Right lobe of liver (tissue), 6 donors: ENCODE measurements around the gene SUCLG2. TPM values are rescaled to one million over a fixed set of nuclear protein-coding genes. Genes with fewer than 3 reads are reported as not detected.
A peak's percentile ranks its signal among the peaks of the same experiment; 100 is the strongest.

ENCODE experiments used
- ATAC-seq, 4 donors: fragments of 200-7000 bp; cut with Tn5 transposase; one replicate each; pipeline ENCODE4 v1.9.1; 2020; ENCODE audit warnings: mild to moderate bottlenecking in 4 of 4, moderate library complexity in 4 of 4
- DNase-seq, 3 donors: peaks; one replicate each; pipeline ENCODE4 v3.0.0-alpha.2; 2020
- H3K27ac ChIP-seq, 3 donors: fragments of 200-600 bp; one replicate each; pipeline ENCODE4 v1.8.0; 2022
- H3K27me3 ChIP-seq, 2 donors: fragments of 200-600 bp; one replicate each; pipeline ENCODE4 v1.8.0; 2022
- H3K36me3 ChIP-seq, 4 donors: fragments of 200-600 bp; sonication (generic) in 1 of 4; one replicate each; pipeline versions ENCODE4 v1.5.1 to v1.8.0; 2017 to 2022; ENCODE audit warnings: control low read depth in 1 of 4
- H3K4me1 ChIP-seq, 4 donors: fragments of 200-600 bp; sonication (generic) in 1 of 4; one replicate each; pipeline versions ENCODE4 v1.5.1 to v1.8.0; 2017 to 2022; ENCODE audit warnings: control low read depth in 1 of 4
- H3K4me3 ChIP-seq, 3 donors: fragments of 200-600 bp; one replicate each; pipeline ENCODE4 v1.8.0; 2022
- H3K9me3 ChIP-seq, 4 donors: fragments of 200-600 bp; sonication (generic) in 1 of 4; one replicate each; pipeline versions ENCODE4 v1.5.1 to v1.8.0; 2017 to 2022; ENCODE audit warnings: control low read depth in 1 of 4
- POLR2A ChIP-seq: fragments of 450-650 bp; IDR thresholded peaks from one replicate; pipeline ENCODE4 v1.6.1; 2017; ENCODE audit warnings: antibody characterized with exemption, mild to moderate bottlenecking
- WGBS: methylation state at CpG from one replicate; pipeline ENCODE4 v1.1.6; 2018; ENCODE audit warnings: low coverage, low lambda C conversion rate; ENCODE audit not compliant: insufficient coverage; ENCODE audit errors: missing lambda C conversion rate; 5-methylcytosine and 5-hydroxymethylcytosine counted together
- intact Hi-C, 2 donors: fragments of 100-400 bp; cut with DNase I; formaldehyde crosslinking; loops; one replicate each; pipeline versions ENCODE4 v1.11.2 to v1.14.1; 2022
- total RNA-seq, 6 experiments: library from RNA; depleted of rRNA in 2 of 6; stranded (reverse); fragments of >200 nt in 2 of 6; fragmentation: NEBNext Ultra II Directional in 3 of 6; extraction: Animal tissue kit (Norgen Biotek cat#: 25700) in 3 of 6; gene quantifications; one replicate each; pipeline versions ENCODE4 v1.1.0 to v1.2.4, GENCODE V29; 2016 to 2023
- TF ChIP-seq, protein P1 (sequence below), 4 donors: fragments of 200-600 bp in 3 of 4; fragments of 450-650 bp in 1 of 4; IDR thresholded peaks; one replicate each; pipeline versions ENCODE4 v1.5.1 to v1.8.0; 2016 to 2022; ENCODE audit warnings: antibody characterized with exemption in 4 of 4, mild to moderate bottlenecking in 2 of 4
- donor health status: DM: no; HTN: yes; CAD: no.
- donor health status: DM: no; HTN: no; CAD: no.
- donor health status: DM: no; HTN: no; CAD: no.
- donor health status: DM: no; HTN: yes; CAD: no.
- donor health status: DM: no; HTN: yes; CAD: no.

SUCLG2 gene
- total RNA-seq, 6 experiments from 2014 or later, result 138 to 167 (median 158) TPM

DNA sequence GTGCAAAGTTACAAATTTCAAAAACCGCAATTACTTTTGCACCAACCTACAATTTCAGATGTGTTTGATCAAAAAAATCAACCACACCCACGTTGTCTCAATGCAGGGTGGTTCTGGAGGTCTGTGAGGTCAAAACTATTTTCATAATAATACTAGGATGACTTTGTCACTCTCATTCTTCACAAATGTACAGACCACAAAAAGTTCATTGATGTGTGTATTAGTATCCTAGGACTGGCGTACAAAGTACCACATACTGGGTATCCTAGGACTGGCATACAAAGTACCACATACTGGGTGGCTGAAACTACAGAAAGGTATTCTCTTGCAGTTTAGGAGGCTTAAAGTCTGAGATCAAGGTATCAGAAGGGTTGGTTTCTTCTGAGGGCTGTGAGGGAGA lies 13.0 kb downstream of the SUCLG2 start:
- WGBS, result 84% methylated on average over 3 of the region's 3 CpGs
- Histone ChIP-seq H3K27ac (no peak overlapping the region), H3K9me3 (no peaks in the 10 kb centered on the region), H3K4me3 (no peak overlapping the region), H3K27me3 (no peaks in the 10 kb centered on the region), H3K36me3 (peaks cover 0 to 3% (median 0%) of the 10 kb centered on the region in 4 donors), H3K4me1 (peaks cover 0 to 19% (median 5%) of the 10 kb centered on the region in 4 donors)
- intact Hi-C loops, result no loop called here
- no peak for ATAC-seq
- DNase-seq, result no peak
- no peak for TF ChIP-seq POLR2A
- TF ChIP-seq, protein P1, sequence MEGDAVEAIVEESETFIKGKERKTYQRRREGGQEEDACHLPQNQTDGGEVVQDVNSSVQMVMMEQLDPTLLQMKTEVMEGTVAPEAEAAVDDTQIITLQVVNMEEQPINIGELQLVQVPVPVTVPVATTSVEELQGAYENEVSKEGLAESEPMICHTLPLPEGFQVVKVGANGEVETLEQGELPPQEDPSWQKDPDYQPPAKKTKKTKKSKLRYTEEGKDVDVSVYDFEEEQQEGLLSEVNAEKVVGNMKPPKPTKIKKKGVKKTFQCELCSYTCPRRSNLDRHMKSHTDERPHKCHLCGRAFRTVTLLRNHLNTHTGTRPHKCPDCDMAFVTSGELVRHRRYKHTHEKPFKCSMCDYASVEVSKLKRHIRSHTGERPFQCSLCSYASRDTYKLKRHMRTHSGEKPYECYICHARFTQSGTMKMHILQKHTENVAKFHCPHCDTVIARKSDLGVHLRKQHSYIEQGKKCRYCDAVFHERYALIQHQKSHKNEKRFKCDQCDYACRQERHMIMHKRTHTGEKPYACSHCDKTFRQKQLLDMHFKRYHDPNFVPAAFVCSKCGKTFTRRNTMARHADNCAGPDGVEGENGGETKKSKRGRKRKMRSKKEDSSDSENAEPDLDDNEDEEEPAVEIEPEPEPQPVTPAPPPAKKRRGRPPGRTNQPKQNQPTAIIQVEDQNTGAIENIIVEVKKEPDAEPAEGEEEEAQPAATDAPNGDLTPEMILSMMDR (IDR thresholded peaks at IDR 0.05), result no peak

DNA sequence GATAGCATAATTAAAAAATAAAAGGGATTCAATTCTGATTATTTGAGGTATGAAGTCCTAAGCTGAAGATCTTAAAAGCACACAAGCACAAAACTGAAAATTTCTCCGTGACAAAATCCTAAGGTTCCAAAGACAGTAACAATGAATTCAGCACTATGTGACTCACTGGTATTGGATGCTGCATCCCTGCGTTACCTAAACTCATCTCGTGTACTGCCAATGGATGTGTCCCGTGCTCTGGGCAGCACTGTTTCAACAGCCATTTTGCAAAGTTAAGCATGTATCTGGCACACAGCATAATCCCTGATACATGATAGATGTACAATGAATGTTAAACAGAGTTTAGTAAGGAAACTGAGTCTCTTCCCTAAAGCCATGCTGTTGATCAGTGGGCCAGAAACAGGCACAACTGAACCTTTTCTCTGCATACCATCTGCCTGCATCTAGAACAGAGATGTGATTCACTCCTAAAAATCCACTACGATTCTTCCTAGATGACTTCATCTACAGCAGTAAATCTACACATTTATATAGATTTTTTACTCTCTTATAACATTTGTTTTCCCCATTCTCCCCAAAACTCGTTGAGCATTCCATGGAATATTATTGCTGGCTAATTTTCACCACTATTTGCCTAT lies 14.3 kb downstream of the SUCLG2 start:
- Histone ChIP-seq H3K36me3 (peaks cover 0 to 3% (median 0%) of the 10 kb centered on the region in 4 donors), H3K4me1 (peaks cover 0 to 21% (median 4%) of the 10 kb centered on the region in 4 donors), H3K27me3 (no peaks in the 10 kb centered on the region), H3K4me3 (no peak overlapping the region), H3K27ac (no peak overlapping the region), H3K9me3 (no peaks in the 10 kb centered on the region)
- no peak for TF ChIP-seq POLR2A
- TF ChIP-seq, protein P1 (IDR thresholded peaks at IDR 0.05), result no peak
- no peak for DNase-seq
- no peak for ATAC-seq
- WGBS, result 98% methylated on average over 5 of the region's 6 CpGs
- intact Hi-C loops, result no loop called here

DNA sequence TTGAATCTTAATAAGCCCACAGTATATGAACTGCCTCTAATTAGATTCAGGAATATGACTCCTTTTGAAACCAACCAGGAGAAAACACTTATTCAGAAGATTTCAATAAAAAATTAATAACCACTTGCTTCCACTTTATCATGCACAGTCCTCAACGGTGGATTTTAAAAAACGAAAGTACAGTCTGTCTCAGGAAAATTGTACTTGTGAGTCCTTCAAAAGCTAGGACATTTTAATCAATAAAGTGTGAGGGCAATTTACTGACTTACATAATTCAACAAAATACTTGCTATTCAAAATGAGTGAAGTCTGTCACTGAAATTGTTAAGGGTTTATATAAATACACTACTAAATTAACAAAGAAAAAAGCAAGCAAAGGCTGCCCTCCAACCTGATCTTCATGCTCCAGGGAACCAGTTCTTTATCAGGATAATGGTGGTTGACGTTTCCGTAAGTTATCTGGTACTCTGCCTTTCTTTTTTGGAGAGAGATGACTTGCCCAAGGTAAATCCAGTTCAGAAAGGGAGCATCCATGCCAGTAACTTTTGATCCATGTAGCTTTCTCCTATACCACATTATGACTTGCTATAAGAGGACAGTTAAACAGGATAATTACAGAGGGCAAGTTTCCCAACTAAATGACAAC lies 17.0 kb downstream of the SUCLG2 start:
- Histone ChIP-seq H3K4me1 (peaks cover 0 to 21% (median 7%) of the 10 kb centered on the region in 4 donors), H3K27me3 (no peaks in the 10 kb centered on the region), H3K4me3 (no peak overlapping the region), H3K36me3 (no peaks in the 10 kb centered on the region), H3K27ac (peak overlapping the region in 1 of 3 donors; percentile 2), H3K9me3 (no peaks in the 10 kb centered on the region)
- intact Hi-C loops, result no loop called here
- TF ChIP-seq, protein P1 (IDR thresholded peaks at IDR 0.05), result no peak
- TF ChIP-seq POLR2A, result no peak
- peak; percentile 31 to 54 (median 38) for ATAC-seq
- 45% methylated on average over 4 of the region's 4 CpGs for WGBS
- DNase-seq, result no peak

DNA sequence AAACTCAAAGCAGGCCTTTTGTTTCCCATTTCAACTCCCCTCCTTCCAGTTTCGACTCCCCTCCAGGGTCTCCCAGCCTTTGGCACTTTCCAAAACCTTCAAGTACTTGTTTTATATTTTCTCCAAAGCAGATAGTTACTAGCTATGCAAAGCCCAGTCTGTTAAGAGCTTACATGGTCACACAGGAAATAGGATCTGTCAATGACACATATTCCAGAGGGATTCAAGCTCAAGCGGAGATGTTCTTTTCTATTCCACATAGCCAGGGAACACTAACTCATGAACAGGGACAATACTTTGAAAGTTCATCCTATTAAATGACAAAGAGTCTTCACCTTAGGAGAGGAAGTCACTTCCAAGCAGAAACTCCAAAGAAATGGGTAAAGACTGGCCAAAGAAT lies 18.6 kb downstream of the SUCLG2 start:
- TF ChIP-seq, protein P1 (IDR thresholded peaks at IDR 0.05), result no peak
- no peak for TF ChIP-seq POLR2A
- DNase-seq, result no peak
- intact Hi-C loops, result no loop called here
- Histone ChIP-seq H3K27ac (no peak overlapping the region), H3K36me3 (no peaks in the 10 kb centered on the region), H3K4me1 (peaks cover 0 to 21% (median 7%) of the 10 kb centered on the region in 4 donors), H3K4me3 (no peak overlapping the region), H3K9me3 (no peaks in the 10 kb centered on the region), H3K27me3 (no peaks in the 10 kb centered on the region)
- 90% methylated on average over 2 of the region's 2 CpGs for whole genome bisulfite sequencing
- ATAC-seq, result no peak
